ENCODE measurements around the gene ADCY1. TPM values are rescaled to one million over a fixed set of nuclear protein-coding genes. Genes with fewer than 3 reads are reported as not detected.
A peak's percentile ranks its signal among the peaks of the same experiment; 100 is the strongest.
"Not testable (repeated sequence)": the region's sequence is repeated elsewhere in the genome, so short reads cannot be mapped to it uniquely, and the experiment has no call there.

The ADCY1 gene
- total and polyA plus RNA-seq, 3 donors from 2014 or later, result 6.6 to 14.1 (median 13.7) TPM

- DNase-seq; H3K4me1 ChIP-seq; H3K27ac ChIP-seq; intact Hi-C loops (cut with DNase I; ENCODE audit: low total_unique reads); H3K9me3 ChIP-seq; H3K4me3 ChIP-seq; H3K36me3 ChIP-seq (ENCODE audit: low read depth, missing control alignments); H3K27me3 ChIP-seq: not testable (repeated sequence)
- TF ChIP-seq, protein P1, sequence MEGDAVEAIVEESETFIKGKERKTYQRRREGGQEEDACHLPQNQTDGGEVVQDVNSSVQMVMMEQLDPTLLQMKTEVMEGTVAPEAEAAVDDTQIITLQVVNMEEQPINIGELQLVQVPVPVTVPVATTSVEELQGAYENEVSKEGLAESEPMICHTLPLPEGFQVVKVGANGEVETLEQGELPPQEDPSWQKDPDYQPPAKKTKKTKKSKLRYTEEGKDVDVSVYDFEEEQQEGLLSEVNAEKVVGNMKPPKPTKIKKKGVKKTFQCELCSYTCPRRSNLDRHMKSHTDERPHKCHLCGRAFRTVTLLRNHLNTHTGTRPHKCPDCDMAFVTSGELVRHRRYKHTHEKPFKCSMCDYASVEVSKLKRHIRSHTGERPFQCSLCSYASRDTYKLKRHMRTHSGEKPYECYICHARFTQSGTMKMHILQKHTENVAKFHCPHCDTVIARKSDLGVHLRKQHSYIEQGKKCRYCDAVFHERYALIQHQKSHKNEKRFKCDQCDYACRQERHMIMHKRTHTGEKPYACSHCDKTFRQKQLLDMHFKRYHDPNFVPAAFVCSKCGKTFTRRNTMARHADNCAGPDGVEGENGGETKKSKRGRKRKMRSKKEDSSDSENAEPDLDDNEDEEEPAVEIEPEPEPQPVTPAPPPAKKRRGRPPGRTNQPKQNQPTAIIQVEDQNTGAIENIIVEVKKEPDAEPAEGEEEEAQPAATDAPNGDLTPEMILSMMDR (IDR thresholded peaks at IDR 0.05), result peak in 1 of 3 experiments; percentile 33
- WGBS, 2 donors, result 88 to 90% methylated on average over 1 to 2 of the region's 2 CpGs
Measured at GRCh38 chr7:45756757-45757156, 182.6 kb downstream of the ADCY1 start.

GRCh38 chr7:45759464-45759863 is 185.3 kb downstream of the ADCY1 start:
- WGBS, 2 donors, result 70 to 88% methylated on average over 1 of the region's 1 CpG
- H3K36me3 ChIP-seq (ENCODE audit: low read depth, missing control alignments); intact Hi-C loops (cut with DNase I; ENCODE audit: low total_unique reads); H3K27ac ChIP-seq; DNase-seq; H3K9me3 ChIP-seq; H3K27me3 ChIP-seq; H3K4me3 ChIP-seq; H3K4me1 ChIP-seq: not testable (repeated sequence)

GRCh38 chr7:45761545-45762205 is 187.5 kb downstream of the ADCY1 start:
- intact Hi-C loops (cut with DNase I; ENCODE audit: low total_unique reads); H3K27ac ChIP-seq: not testable (repeated sequence)
- 64 to 73% methylated on average over 5 of the region's 5 CpGs for WGBS, 2 donors

GRCh38 chr7:45762225-45762994 is 188.2 kb downstream of the ADCY1 start:
- H3K27ac ChIP-seq; H3K9me3 ChIP-seq; DNase-seq; H3K4me1 ChIP-seq; H3K4me3 ChIP-seq; intact Hi-C loops (cut with DNase I; ENCODE audit: low total_unique reads); H3K36me3 ChIP-seq (ENCODE audit: low read depth, missing control alignments); H3K27me3 ChIP-seq: not testable (repeated sequence)
- WGBS, 2 donors, result 56 to 75% methylated on average over 3 of the region's 3 CpGs

More at GRCh38 chr7:45761545-45762205, 187.5 kb downstream of the ADCY1 start:
- DNase-seq; H3K4me1 ChIP-seq; H3K4me3 ChIP-seq; H3K36me3 ChIP-seq (ENCODE audit: low read depth, missing control alignments); H3K27me3 ChIP-seq; H3K9me3 ChIP-seq: not testable (repeated sequence)

GRCh38 chr7:45768516-45769394 is 194.6 kb downstream of the ADCY1 start:
- TF ChIP-seq, protein P1 (IDR thresholded peaks at IDR 0.05), result peak in 2 of 3 experiments; percentile 17 to 26
- H3K27me3 ChIP-seq; H3K36me3 ChIP-seq (ENCODE audit: low read depth, missing control alignments); H3K4me1 ChIP-seq; intact Hi-C loops (cut with DNase I; ENCODE audit: low total_unique reads); H3K9me3 ChIP-seq: not testable (repeated sequence)
- peak overlapping the region; percentile 87 to 90 for H3K27ac ChIP-seq
- peak overlapping the region; percentile 85 to 95 for H3K4me3 ChIP-seq
- WGBS, 2 donors, result 0 to 1% methylated on average over 4 to 64 of the region's 72 CpGs
- DNase-seq, result peak; percentile 99

DNA sequence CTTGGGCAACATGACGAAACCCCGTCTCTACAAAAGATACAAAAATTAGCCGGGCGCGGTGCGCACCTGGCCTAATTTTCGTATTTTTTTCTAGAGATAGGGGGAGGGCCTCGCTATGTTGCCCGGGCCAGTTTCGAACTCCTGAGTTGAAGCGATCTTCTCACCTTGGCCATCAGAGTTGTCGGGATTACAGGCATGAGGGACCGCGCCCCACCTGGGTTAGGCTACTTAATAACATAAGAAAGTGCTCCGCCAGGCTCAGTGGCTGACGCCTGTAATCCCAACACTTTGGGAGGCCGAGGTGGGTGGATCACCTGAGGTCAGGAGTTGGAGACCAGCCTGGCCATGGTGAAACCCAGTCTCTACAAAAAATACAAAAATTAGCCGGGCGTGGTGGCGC is 195.5 kb downstream of the ADCY1 start:
- WGBS, 2 donors, result 65 to 77% methylated on average over 20 of the region's 20 CpGs
- Histone ChIP-seq H3K4me3 (peak overlapping the region; percentile 85 to 95), H3K27ac (peak overlapping the region; percentile 87 to 90)
- H3K4me1 ChIP-seq; H3K27me3 ChIP-seq; H3K9me3 ChIP-seq; intact Hi-C loops (cut with DNase I; ENCODE audit: low total_unique reads); H3K36me3 ChIP-seq (ENCODE audit: low read depth, missing control alignments): not testable (repeated sequence)
- peak; percentile 18 for DNase-seq

Small RNAs within 50 kb of the gene (small RNA-seq; reads per million reads assigned to genes)
- gene AC073325.2, result 0 reads per million in 2 donors
